ENCODE data around the gene HAUS7.

DNA sequence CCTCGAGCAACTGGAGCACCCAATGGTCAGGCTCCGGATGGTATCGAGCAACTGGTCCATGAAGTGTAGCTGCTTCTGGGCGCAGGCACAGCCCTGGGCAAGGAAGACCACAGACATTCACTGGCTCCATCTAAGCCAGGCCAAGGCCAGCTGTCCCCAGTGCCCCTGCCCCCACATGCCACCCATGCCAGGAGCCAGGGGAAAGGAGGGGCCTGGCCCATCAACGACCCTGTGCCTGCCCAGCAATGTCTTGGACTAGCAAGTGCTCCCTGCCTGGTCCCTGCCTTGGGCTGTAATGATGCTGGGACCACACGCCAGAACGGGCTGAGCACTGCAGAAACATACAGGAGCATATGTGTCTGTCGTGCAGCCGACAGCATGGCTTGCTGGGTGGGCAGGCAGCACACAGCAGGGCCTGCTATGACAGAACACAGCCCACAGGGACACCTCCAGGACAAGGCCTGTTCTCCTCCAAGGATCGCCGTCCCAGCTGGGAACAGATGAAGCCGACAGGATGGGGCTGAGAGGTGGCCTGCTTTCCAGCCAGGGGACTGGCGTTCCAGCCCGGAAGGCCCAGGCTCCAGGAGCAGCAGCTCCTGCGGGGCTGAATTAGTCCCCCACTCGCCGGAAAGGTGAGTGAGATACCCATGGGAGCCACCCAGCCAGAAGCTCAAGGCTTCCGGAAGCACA lies 13.1 kb downstream of the HAUS7 start:
- TF ChIP-seq, protein P1, sequence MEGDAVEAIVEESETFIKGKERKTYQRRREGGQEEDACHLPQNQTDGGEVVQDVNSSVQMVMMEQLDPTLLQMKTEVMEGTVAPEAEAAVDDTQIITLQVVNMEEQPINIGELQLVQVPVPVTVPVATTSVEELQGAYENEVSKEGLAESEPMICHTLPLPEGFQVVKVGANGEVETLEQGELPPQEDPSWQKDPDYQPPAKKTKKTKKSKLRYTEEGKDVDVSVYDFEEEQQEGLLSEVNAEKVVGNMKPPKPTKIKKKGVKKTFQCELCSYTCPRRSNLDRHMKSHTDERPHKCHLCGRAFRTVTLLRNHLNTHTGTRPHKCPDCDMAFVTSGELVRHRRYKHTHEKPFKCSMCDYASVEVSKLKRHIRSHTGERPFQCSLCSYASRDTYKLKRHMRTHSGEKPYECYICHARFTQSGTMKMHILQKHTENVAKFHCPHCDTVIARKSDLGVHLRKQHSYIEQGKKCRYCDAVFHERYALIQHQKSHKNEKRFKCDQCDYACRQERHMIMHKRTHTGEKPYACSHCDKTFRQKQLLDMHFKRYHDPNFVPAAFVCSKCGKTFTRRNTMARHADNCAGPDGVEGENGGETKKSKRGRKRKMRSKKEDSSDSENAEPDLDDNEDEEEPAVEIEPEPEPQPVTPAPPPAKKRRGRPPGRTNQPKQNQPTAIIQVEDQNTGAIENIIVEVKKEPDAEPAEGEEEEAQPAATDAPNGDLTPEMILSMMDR (IDR thresholded peaks at IDR 0.05) = no peak
- TF ChIP-seq EZH2 (IDR thresholded peaks at IDR 0.05) = no peak
